Measurements from ENCODE around the gene CPLANE2.
"Not testable (repeated sequence)": the region's sequence is repeated elsewhere in the genome, so short reads cannot be mapped to it uniquely, and the experiment has no call there.

Gene CPLANE2, protein sequence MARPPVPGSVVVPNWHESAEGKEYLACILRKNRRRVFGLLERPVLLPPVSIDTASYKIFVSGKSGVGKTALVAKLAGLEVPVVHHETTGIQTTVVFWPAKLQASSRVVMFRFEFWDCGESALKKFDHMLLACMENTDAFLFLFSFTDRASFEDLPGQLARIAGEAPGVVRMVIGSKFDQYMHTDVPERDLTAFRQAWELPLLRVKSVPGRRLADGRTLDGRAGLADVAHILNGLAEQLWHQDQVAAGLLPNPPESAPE

DNA sequence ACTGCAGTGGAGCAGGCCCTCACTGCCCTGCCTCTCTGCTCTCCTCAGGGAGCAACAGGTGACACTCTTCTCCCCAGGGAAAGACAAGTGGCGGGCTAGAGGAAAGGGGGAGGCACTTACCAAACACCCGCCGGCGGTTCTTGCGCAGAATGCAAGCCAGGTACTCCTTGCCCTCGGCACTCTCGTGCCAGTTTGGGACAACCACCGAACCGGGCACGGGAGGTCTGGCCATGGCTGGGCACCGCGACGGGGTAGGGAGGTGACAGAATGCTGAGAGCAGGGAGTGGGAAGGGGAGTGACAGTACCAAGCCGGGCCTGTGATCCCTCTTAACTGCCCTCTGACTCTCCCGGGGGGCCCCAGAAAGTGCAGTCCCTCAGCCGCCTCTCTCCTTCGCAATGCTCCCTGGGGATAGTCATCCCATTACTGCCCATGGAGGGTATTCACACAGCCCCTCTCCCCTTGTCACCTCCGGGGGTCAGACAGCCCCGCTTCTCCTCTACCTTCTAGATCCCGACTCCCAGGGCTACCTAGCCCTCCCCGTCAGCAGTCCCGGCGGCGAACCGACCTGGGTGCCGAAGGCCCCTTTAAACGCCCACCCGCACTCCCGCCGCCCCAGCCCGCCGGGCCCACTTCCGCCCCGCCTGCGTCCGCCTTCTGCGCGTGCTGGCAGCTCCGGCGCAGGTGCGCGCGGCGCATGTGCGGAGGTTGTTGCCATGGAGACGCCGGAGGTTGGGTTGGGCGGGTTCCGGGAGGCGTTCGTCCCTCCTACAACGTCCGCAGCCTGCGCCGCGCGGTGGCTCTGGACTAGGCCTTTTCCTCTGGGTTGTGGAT lies at the start of gene CPLANE2:
TSS of gene CPLANE2 (minus strand) at position 673 of the 832 bp plus-strand sequence. CDS start at position 232, 441 bp downstream.
- DNase-seq (ENCODE audit: low read depth in 2 of 2, low spot score in 1 of 2): peak; percentile 92 to 93

GRCh38 chr1:16286122-16286521 lies 49.1 kb upstream of the CPLANE2 start:
- DNase-seq (ENCODE audit: low read depth in 2 of 2, low spot score in 1 of 2): no peak

DNA sequence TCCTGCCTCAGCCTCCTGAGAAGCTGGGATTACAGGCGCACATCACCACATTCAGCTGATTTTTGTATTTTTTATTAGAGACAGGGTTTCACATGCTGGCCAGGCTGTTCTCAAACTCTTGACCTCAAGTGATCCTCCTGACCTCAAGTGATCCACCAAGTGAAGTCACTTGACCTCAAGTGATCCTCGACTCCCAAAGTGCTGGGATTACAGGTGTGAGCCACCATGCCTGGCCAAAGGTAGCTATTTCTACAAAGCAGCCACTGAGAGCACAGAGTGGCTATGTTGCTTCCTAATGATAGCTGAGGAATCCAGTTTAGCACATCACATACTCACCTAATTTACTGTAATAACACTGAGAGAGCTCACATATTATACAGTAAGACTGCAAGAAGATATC lies 44.8 kb upstream of the CPLANE2 start:
- DNase-seq (ENCODE audit: low read depth in 2 of 2, low spot score in 1 of 2): no peak

GRCh38 chr1:16279186-16279585 lies 42.2 kb upstream of the CPLANE2 start:
- DNase-seq (ENCODE audit: low read depth in 2 of 2, low spot score in 1 of 2): no peak

- no peak for DNase-seq (ENCODE audit: low read depth in 2 of 2, low spot score in 1 of 2)
Measured at GRCh38 chr1:16276302-16277030, 39.5 kb upstream of the CPLANE2 start.

DNA sequence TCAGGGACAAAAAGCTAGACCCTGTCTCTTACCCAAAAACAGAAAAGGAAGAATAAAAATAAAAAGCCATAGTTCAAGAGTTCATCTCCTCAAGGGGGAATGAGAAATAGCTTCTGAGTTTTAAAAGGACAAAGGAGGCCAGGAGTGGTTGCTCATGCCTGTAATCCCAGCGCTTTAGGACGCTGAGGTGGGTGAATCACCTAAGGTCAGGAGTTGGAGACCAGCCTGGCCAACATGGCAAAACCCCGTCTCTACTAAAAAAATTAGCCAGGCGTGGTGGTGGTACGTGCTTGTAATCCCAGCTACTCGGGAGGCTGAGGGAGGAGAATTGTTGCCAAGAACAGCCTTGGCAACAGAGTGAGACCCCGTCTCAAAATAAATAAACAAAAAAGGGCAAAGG lies 38.6 kb upstream of the CPLANE2 start:
- DNase-seq (ENCODE audit: low read depth in 2 of 2, low spot score in 1 of 2): no peak

DNA sequence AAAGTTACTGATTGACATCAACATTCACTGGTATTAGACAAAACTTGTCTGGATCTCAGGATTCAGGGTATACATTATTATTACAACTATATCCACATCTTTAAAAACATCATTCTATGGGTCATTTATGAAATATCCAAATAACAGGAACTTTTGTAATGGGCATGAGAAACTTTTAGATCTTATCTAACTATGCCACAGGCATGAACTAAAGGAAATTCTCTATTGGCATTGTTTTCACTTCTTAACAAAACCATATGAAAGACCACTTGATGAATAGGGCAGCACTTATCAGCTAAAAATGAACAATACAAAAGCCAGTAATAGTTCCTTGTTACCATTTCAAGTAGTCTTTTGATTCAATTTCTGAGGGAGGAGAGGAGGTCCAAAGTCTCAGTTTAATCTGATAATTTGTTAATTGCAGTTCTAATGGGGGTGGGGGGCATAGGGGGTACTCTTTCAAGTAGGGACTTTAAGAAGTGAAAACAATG lies 30.8 kb upstream of the CPLANE2 start:
- no peak for DNase-seq (ENCODE audit: low read depth in 2 of 2, low spot score in 1 of 2)

DNA sequence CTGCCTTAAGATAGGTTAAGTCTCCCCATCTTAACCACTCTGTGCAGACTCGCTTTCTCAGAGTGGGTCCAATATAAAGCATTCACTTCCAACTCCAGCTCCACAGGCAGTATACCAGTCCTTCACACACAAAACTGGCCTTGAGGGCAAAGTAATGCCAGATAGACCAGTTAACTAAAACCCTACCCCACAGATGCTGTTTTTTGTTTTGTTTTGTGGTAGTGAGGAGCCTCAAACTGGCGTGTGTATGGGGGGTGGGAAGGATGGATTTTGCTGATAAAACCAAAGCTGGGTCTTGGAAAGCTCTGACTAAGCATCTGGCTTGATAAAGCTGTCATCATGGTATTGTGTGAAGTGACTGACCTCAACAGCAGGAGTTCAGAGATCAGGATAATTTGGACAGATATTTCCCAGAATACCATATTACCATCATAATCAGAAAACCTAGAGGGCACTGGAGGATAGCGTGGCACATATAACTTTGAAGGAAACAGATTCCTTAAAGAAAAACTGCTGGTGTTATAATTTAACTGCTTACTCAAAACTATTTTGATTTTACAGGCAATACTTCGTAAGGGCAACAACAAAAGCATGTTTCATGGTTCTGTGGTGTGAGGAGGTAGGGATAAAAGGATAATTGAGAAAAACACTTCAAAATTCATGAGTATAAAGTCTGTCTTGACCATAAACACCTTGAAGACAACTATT lies 29.6 kb upstream of the CPLANE2 start:
- no peak for DNase-seq (ENCODE audit: low read depth in 2 of 2, low spot score in 1 of 2)

DNA sequence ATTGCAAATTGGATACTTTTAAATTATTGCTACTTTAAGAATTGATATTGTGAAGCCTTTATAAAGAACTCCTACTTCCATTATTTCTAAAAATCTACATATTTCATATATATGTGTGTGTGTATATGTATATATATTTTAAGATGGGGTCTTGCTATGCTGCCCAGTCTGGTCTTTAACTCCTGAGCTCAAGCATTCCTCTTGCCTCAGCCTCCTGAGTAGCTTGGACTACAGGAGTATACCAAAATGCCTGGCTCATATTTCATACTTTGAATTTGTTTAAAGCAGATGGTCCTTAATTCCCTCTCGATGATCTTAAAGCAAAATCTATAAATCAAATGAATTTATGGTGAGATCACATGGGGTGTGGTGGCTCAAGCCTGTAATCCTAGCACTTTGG lies 25.1 kb upstream of the CPLANE2 start:
- DNase-seq (ENCODE audit: low read depth in 2 of 2, low spot score in 1 of 2): no peak

- DNase-seq (ENCODE audit: low read depth in 2 of 2, low spot score in 1 of 2): no peak
Measured at GRCh38 chr1:16260814-16261213, 23.8 kb upstream of the CPLANE2 start.

DNA sequence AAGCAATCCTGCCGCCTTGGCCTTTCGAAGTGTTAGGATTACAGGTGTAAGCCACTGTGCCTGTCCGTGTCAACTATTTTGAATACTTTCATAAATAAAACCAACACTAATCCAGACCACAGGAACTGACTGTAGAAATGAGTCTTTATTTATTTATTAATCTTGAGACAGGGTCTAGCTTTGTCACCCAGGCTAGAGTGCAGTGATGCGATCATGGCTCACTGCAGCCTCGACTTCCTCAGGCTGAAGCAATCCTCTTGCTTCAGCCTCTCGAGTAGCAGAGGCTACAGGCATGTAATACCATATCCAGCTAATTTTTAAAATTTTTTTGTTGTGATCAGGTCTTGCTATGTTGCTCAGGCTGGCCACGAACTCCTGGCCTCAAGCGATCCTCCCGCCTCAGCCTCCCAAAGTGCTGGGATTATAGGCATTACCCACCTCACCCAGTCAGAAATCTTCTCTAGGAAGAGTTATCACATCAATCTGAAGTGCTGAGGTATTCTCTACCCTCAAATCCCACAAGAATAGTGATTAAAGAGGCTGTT lies 21.7 kb upstream of the CPLANE2 start:
- DNase-seq (ENCODE audit: low read depth in 2 of 2, low spot score in 1 of 2): no peak

DNA sequence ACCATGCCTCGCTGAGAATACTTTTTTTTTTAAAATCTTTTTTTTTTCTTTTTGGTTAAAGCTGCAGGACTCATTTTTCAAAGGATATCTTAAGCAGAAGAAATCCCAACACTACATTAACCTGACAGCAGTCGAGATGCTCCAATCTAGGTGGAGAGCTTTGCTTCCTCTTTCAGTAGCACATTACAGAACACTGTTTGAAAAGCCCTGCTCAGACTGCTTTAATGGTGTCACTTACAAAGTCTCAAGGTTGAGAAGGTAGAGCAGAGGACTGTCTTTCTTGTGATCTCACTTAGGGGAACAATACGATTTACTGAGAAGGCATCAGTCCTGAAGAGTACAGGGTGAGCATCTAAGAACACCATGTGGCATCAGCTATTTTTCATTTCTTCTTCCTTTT lies 21.0 kb upstream of the CPLANE2 start:
- no peak for DNase-seq (ENCODE audit: low read depth in 2 of 2, low spot score in 1 of 2)

- DNase-seq (ENCODE audit: low read depth in 2 of 2, low spot score in 1 of 2): not testable (repeated sequence)
Measured at GRCh38 chr1:16257556-16257955, 20.6 kb upstream of the CPLANE2 start.

GRCh38 chr1:16256478-16256877 lies 19.5 kb upstream of the CPLANE2 start:
- DNase-seq (ENCODE audit: low read depth in 2 of 2, low spot score in 1 of 2): no peak

DNA sequence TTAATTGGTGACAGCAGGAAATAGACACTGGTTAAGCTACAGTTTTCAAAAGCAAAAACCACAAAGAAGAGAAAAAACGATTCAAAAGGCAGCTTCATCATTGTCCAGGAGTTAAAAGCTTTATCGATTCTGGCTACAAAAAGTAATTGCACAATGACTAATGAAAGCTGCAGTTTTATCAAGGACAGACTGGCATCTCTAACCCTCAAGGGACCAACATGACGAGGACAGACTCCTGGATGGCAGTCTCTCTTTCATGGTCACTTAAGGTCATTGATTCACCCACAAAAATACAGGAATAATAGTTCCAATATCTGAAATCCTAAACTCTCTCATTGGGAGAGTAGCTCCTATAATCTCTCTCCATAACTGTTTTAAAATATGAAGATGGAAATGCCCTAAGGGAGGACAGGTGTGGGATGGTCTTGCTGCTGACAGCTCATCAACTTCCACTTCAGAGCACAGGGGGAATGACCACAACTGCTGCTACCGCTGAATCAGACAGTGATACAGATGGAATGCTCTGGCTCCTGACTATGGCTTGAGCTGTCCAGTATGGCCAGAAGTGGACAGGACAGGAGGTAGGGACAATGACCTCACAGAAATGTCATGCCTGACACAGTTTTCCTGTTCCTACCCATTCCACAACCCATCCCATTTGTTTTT lies 17.4 kb upstream of the CPLANE2 start:
- no peak for DNase-seq (ENCODE audit: low read depth in 2 of 2, low spot score in 1 of 2)

GRCh38 chr1:16253332-16253922 lies 16.4 kb upstream of the CPLANE2 start:
- no peak for DNase-seq (ENCODE audit: low read depth in 2 of 2, low spot score in 1 of 2)

GRCh38 chr1:16252912-16253311 lies 15.9 kb upstream of the CPLANE2 start:
- no peak for DNase-seq (ENCODE audit: low read depth in 2 of 2, low spot score in 1 of 2)

DNA sequence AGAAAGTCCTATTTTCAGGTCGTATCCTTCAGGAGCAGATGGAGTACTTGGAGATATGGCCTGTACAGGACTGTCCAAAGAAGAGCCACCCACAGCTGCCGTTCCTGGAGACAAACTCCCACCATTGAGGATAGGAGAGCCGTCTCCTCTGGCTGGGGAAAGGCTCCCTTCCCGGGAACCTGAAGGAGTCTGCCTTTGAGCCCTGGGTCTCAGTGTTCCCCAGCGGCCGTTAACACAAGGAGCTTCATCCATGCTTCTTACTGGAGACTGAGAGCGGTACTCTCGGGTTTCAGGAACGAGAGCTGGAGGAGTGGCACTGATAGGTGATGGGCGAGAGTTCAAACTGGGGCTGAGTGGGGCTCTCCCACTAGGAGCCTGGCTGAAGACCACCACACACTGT lies 14.4 kb upstream of the CPLANE2 start:
- no peak for DNase-seq (ENCODE audit: low read depth in 2 of 2, low spot score in 1 of 2)

DNA sequence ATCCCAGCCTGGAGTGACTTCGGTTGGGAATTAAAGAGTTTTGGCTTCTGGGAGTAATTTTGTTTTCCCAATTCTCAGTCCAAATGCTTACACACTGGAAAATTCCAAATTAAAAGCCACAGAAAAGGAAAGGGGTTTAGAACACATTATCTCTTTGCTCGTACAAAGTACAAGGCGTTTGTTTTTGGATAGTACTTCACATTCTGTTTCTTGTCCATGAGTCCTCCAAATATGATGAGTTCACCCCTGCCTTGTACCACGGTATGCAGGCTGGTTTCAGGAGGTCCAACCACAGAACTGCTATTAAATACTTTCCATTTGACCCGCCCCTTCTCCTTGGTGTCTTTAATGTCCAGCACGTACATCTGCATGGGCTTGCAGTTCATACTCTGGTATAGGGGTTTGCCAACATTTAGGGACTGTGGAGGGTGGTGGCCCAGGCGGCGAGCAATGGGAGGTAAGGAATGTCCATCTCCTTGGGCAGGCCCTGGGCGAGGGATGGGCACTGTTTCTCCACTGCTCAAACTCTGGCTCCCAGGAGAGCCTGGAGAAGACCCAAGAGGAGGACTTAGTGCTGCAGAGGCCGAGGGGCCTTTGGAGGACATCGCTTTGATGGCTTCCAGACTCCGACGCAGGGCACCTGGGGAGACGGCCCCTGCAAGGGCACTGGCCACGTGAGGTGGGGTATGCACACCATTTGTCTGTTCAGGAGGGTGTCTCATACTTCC lies 13.7 kb upstream of the CPLANE2 start:
- no peak for DNase-seq (ENCODE audit: low read depth in 2 of 2, low spot score in 1 of 2)
